ENCODE results near the gene CD22.
"Not testable (repeated sequence)": the region's sequence is repeated elsewhere in the genome, so short reads cannot be mapped to it uniquely, and the experiment has no call there.

Gene CD22

GRCh38 chr19:35378356-35378755 lies 49.4 kb downstream of the CD22 start:
- POLR2A ChIA-PET: no interaction called here
- TF ChIP-seq PKNOX1 (IDR thresholded peaks at IDR 0.05) (no peak), ZNF384 (IDR thresholded peaks at IDR 0.05) (no peak), ELF4 (IDR thresholded peaks at IDR 0.05) (no peak), ARNT (IDR thresholded peaks at IDR 0.05) (no peak), CTBP1 (IDR thresholded peaks at IDR 0.05; ENCODE audit: borderline replicate concordance) (no peak), FOXM1 (IDR thresholded peaks at IDR 0.05; ENCODE audit: borderline replicate concordance) (no peak), HDGF (IDR thresholded peaks at IDR 0.05; ENCODE audit: borderline replicate concordance) (no peak)
- no peak for DNase-seq (ENCODE audit: extremely low spot score)
- CTCF ChIA-PET: no interaction called here

GRCh38 chr19:35379545-35379944 lies 50.6 kb downstream of the CD22 start:
- CTCF ChIA-PET; DNase-seq (ENCODE audit: extremely low spot score); POLR2A ChIA-PET: not testable (repeated sequence)

- ChIA-PET POLR2A (no interaction called here), CTCF (no interaction called here)
- TF ChIP-seq ARNT (IDR thresholded peaks at IDR 0.05) (no peak), SP1 (IDR thresholded peaks at IDR 0.05) (no peak)
- DNase-seq (ENCODE audit: extremely low spot score): no peak
Observed at GRCh38 chr19:35379992-35380391, 51.0 kb downstream of the CD22 start.

- CTCF ChIA-PET: no interaction called here
- TF ChIP-seq FOXA1 (IDR thresholded peaks at IDR 0.05): no peak
- no peak for TF ChIP-seq CTBP1 (IDR thresholded peaks at IDR 0.05; ENCODE audit: borderline replicate concordance)
- TF ChIP-seq NFRKB (IDR thresholded peaks at IDR 0.05): no peak
- TF ChIP-seq ZNF384 (IDR thresholded peaks at IDR 0.05): no peak
- no peak for TF ChIP-seq BHLHE40 (IDR thresholded peaks at IDR 0.05; ENCODE audit: borderline replicate concordance)
- no peak for TF ChIP-seq TARDBP (IDR thresholded peaks at IDR 0.05)
- TF ChIP-seq ARNT (IDR thresholded peaks at IDR 0.05): no peak
- TF ChIP-seq SP1 (IDR thresholded peaks at IDR 0.05): no peak
Observed at GRCh38 chr19:35380450-35381124, 51.6 kb downstream of the CD22 start.

GRCh38 chr19:35381318-35381717 lies 52.3 kb downstream of the CD22 start:
- TF ChIP-seq HDGF (IDR thresholded peaks at IDR 0.05; ENCODE audit: borderline replicate concordance) (no peak), ELF4 (IDR thresholded peaks at IDR 0.05) (no peak), SUZ12 (IDR thresholded peaks at IDR 0.05) (no peak), CTBP1 (IDR thresholded peaks at IDR 0.05; ENCODE audit: borderline replicate concordance) (no peak), SP1 (IDR thresholded peaks at IDR 0.05) (no peak)
- POLR2A ChIA-PET: no interaction called here
- DNase-seq (ENCODE audit: extremely low spot score): no peak
- CTCF ChIA-PET: interaction anchor here (0.7 kb wide), 1 partner anchor 114 kb away, joined by 3 read pairs; no protein-coding TSS in a partner anchor

More at GRCh38 chr19:35380450-35381124, 51.6 kb downstream of the CD22 start:
- POLR2A ChIA-PET: no interaction called here
- DNase-seq (ENCODE audit: extremely low spot score): no peak

GRCh38 chr19:35381926-35382325 lies 52.9 kb downstream of the CD22 start:
- CTCF ChIA-PET: interaction anchor here (0.7 kb wide), 1 partner anchor 113 kb away, joined by 3 read pairs; no protein-coding TSS in a partner anchor
- no peak for DNase-seq (ENCODE audit: extremely low spot score)
- POLR2A ChIA-PET: no interaction called here
- TF ChIP-seq FOXM1 (IDR thresholded peaks at IDR 0.05; ENCODE audit: borderline replicate concordance): no peak
- TF ChIP-seq CTBP1 (IDR thresholded peaks at IDR 0.05; ENCODE audit: borderline replicate concordance): no peak
- no peak for TF ChIP-seq PKNOX1 (IDR thresholded peaks at IDR 0.05)
- no peak for TF ChIP-seq ZNF384 (IDR thresholded peaks at IDR 0.05)
- no peak for TF ChIP-seq BHLHE40 (IDR thresholded peaks at IDR 0.05; ENCODE audit: borderline replicate concordance)
- no peak for TF ChIP-seq FOXK2 (IDR thresholded peaks at IDR 0.05)
- TF ChIP-seq SP1 (IDR thresholded peaks at IDR 0.05): no peak
- no peak for TF ChIP-seq HDGF (IDR thresholded peaks at IDR 0.05; ENCODE audit: borderline replicate concordance)
- TF ChIP-seq FOXA1 (IDR thresholded peaks at IDR 0.05): no peak
- no peak for TF ChIP-seq TARDBP (IDR thresholded peaks at IDR 0.05)
- no peak for TF ChIP-seq ELF4 (IDR thresholded peaks at IDR 0.05)
- no peak for TF ChIP-seq SUZ12 (IDR thresholded peaks at IDR 0.05)
- TF ChIP-seq NFRKB (IDR thresholded peaks at IDR 0.05): no peak
- no peak for TF ChIP-seq ARNT (IDR thresholded peaks at IDR 0.05)
- no peak for TF ChIP-seq L3MBTL2 (conservative IDR thresholded peaks at IDR 0.05)

GRCh38 chr19:35383536-35383935 lies 54.5 kb downstream of the CD22 start:
- no peak for DNase-seq (ENCODE audit: extremely low spot score)
- ChIA-PET CTCF (no interaction called here), POLR2A (no interaction called here)
- TF ChIP-seq ELF4 (IDR thresholded peaks at IDR 0.05) (no peak), LEF1 (IDR thresholded peaks at IDR 0.05; ENCODE audit: borderline replicate concordance) (no peak), TARDBP (IDR thresholded peaks at IDR 0.05) (no peak), SP1 (IDR thresholded peaks at IDR 0.05) (no peak), FOXA1 (IDR thresholded peaks at IDR 0.05) (no peak), L3MBTL2 (conservative IDR thresholded peaks at IDR 0.05) (no peak), CTBP1 (IDR thresholded peaks at IDR 0.05; ENCODE audit: borderline replicate concordance) (no peak), BHLHE40 (IDR thresholded peaks at IDR 0.05; ENCODE audit: borderline replicate concordance) (no peak), PKNOX1 (IDR thresholded peaks at IDR 0.05) (no peak), FOXM1 (IDR thresholded peaks at IDR 0.05; ENCODE audit: borderline replicate concordance) (no peak), ARNT (IDR thresholded peaks at IDR 0.05) (no peak), FOXK2 (IDR thresholded peaks at IDR 0.05) (no peak), NFRKB (IDR thresholded peaks at IDR 0.05) (no peak)

Data from HEK293T (cell line).